GM18858 (cell line): Measurements from ENCODE around the gene PLA2G4D.
"Not testable (repeated sequence)": the region's sequence is repeated elsewhere in the genome, so short reads cannot be mapped to it uniquely, and the experiment has no call there.

ENCODE experiments used
- ATAC-seq: cut with Tn5 transposase; IDR thresholded peaks from one replicate; pipeline ENCODE4 v1.9.1; 2021; ENCODE audit not compliant: unreplicated experiment

The PLA2G4D gene

DNA sequence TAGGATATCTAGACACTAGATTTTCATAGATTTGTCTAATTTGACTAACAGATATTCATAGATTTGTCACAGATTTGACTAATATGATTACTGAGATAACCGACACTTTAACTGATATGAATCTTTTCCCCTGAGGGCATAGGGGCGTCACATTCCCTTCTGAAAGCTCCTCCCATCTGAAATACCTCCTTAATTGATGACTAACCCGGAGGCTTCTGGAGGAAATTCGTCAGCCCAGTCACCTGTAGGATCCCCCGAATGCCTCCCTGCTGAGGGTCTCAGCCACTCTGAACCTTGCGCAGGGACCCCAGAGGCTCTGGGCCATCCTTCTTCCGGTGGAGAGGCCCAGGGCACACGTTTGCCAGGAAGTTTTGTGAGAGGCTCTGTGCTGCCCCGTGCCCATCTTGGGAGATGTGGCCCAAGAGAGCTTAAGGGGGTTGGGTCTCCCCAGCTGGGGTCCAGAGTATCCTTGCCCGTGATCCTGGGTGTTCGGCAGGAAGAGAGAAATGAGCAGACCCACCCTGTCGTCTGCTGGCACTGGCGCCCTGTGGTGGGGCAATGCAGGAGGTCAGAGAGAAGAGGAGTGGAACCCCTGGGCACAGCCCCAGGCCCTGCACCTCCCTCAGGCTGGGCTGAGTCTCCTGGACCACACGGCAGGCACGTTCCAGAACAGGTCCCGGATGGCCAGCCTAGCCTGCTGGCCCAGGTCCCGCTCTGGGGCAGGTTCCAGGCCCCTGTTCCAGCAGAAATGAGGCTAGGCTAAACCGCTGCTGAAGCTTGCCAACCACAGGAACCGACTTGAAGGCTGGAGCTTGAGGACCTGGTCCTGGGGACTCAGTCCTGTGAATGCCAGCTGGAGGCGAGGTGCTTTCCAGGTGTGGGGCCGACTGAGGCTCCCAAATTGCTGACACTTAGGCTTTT is 1.7 kb downstream of the PLA2G4D start:
- ATAC-seq = no peak

DNA sequence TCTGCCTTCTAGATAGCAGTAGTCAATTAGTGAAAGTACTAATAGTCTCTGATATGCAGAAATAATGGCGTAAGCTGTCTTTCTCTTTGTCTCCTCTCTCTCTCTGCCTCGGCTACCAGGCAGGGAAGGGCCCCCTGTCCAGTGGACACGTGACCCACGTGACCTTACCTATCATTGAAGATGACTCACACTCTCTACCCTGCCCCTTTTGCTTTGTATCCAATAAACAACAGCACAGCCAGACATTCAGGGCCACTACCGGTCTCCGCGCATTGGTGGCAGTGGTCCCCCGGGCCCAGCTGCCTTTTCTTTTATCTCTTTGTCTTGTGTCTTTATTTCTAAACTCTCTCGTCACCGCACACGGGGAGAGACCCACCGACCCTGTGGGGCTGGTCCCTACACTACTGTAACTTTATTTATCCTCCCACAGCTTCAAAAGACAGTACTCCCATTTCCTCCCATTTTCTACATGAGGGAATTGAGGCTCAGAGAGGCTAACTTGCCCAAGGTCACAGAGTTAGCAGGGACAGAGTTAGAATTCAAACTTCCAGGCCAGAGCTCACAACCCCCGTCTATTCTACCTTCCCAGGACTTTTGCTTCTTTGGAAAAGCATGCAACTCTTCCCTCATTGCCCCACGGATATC is 2.5 kb downstream of the PLA2G4D start:
- ATAC-seq = not testable (repeated sequence)

DNA sequence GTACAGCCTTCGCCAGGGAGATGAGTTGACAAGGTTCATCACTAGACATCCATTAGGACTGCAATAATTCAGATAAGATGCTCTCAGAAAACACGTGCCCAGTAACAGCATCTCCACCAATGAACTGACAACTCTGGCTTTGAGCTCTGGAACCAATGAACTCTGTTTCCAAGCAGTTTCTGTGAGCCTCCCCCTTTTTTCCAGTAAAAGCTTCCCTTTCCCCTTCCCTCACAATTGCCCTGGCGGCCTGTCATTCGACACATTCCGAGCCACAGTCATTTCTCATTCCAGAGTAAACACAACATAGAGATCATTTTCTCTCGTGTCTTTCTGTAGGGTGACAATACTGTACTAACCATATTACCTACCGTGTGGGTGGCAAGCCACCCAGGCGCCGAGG is 3.6 kb downstream of the PLA2G4D start:
- no peak for ATAC-seq

DNA sequence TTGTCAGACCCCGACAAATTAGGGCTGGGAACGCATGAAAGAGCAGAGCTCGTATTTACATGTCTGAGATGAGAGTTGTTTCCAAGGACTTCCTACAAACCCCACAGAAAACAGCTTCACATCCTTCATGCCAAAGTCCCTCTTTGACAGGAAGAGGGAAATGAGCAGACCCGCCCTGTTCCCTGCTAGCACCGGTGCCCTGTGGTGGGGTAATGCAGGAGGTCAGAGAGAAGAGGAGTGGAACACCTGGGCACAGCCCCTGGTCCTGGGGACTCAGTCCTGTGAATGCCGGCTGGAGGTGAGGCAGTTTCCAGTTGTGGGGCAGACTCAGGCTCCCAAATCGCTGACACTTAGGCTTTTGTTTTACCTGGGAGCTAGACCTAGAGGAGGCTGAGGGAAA is 4.0 kb downstream of the PLA2G4D start:
- no peak for ATAC-seq

DNA sequence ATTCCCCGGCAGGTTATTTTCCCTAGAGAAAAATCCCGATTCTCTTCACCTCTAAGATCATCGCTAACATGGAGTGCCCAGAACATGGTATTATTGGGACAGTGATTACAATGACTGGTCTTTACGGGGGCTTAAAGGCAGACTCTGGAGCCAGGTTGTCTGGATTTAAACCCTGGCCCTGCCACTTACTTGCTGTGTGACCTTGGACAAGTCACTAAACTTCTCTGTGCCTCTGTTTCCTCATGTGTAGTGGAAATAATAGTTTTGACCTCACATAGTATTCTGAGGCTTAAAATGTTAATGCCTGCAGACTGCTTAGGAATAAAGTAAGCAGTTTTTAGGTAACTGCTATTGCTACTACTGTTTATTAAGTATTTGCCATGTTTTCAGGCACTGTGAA is 4.4 kb downstream of the PLA2G4D start:
- ATAC-seq = no peak

DNA sequence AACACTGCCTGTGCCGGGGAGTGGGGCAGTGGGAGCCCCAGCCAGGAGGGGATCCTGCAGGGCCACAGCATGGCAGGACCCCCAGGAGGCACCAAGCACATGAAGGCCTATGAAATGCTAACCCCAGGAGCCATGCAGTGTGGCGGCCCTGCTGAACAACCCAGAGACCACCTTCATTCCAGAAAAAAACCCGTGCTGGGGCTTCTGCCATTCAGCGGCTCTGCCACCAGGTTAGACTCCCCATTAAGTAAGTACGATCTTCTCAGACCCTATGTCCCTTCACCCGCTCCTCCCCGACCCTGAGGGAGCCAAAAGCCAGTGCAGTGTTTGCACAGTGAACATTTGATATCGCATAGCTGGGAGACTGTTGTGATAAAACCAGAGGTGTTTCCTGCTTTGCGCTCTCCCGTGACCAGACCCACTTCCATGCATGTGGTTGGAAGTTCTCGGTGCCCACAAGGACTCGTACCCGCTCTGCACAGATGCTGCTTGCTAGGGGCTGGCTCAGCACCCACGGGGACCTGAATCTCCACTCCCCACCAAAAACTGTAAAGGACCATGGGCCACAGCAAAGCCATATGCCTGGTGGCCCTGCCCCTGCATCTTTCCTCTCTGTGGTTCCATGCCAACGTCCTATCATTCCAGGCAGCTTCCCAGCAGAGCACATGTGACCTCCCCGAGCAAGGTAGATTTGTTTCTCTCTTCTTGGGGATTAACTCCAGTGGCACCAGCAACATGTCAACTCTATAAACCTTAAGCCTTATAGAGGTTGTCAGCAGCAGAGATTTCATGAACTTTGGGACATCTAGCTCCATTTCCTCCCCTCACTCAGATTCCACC is 5.3 kb downstream of the PLA2G4D start:
- ATAC-seq = no peak

DNA sequence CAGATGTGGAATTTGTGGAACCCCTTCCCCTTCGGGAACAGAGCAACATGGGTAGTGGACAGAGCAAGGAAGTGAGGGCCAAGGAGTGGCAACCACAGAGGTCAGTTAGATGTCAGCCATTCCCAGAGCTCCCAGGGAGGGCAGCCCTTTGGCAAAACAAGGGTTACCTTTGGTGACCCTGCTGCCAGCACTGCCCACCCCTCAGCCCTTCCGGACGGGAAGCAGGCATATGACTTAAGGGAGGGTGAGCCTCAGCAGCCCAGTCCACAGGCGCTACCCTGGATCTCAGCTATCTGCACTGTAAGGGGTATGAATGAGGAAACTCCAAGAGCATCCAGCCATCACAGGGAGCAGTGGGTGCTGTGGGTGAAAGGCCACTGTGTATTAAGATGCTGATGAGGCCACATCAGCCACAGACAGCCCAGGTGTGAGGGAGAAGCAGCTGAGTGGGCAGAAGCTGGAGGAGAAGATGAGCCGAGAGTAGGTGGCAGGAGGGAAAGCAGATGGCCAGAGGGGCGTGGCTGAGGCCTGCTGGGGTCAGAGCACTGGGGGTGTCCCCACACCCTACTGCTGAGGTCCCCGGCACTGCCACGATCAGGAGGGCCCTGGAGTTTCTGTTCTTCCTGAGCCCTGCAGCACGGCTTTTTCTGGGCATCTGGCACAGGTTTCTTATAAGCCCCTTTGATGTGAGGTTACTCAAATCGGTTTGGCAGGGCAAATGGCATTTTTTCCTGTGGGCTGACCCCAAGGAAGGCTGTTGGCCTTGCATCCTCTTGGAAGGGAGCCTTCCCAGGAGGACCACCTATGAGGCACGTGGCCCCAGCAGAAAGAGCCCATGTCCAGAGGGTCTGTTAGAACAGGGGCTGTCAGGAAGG is 6.2 kb downstream of the PLA2G4D start:
- no peak for ATAC-seq

DNA sequence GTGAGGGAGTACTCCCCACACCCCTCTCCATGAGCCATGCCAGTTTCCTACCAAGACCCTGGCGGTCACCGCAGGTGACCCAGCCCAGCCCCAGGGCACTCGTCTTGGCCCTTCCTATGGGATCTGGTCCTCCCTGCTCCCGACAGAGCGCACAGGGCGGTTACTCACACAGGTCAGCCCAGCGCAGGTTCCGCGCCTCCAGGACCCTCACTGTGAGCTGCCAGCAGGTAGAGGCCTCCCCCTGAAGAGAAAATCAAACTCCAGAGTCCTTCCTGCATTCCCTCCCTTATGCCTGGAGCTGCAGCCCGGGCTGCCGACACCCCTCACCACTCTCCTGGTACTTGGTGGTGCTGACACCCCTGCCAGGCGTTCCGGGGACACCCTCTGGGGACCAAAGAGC is 6.9 kb downstream of the PLA2G4D start:
- no peak for ATAC-seq

DNA sequence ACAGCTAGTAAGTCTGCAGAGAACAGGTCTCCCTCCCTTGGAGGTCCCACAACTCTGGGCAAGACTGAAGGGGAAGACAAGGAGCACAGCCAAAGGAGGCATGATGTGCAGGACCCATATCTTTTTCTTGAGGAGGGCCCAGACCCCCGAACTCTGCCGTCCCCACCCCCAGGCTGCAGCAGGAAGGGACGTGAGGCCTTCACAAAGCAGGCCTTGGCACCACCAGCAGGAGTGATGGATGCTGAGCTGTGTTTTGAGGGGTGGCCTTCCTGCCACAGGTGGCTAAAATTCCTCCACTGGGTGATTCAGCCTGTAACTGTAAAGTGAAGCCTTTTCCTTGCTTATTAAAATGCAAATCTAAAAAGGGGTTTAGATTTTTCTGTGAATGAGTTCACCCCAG is 8.6 kb downstream of the PLA2G4D start:
- ATAC-seq = no peak

DNA sequence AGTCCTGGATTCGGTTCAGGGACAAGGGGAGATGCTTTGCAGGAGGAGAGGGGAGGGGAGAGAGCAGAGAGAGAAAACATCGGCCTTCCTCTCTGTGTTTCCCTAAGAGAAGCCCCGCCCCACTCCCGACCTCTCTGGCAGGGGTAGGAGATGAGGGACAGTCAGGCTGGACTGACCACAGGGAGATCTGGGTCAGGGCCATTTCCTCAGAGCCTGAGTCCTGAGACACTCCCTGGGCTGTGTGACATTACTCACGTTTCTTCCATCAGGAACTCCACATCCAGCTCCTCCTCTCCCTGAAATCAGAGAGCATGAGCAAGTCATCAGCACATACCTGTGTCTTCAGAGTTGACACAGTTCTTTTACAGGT is 9.1 kb downstream of the PLA2G4D start:
- no peak for ATAC-seq

DNA sequence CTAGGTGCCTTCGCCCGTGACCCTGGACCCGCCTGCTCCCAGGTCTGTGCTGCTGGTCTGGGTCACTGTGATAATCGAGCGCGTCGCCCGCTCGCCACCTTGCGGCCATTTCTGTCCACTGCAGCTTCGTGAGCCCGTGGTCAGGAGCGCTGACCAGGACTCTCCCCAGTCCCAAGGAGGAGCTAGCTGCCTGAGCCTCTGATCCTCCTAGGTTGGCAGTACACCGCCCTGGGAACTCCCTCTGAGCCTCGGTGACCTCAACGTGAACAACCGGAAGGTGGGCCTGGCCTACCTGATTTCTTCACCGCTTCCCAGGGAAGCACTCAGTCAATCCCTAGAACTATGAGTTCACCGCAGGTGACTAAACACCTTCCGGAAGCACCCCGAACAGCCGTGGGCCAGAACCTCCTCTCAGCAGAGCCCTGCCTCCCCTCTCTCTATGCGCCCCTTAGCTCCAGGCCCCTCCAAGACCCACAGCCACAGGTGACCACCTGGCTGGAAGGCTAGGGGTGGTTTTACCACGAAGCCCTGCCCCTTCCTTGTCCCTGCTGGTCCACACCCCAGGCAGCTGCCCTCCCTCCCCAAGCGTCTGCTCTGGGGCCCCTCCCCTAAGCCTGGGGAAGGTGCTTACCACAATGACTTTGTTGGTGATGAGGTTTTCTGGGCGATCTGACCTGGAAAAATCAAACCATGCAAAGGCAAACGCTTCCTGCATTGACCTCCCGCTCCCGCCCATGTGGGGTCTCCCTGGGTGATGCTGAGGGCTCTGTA is 9.7 kb downstream of the PLA2G4D start:
- no peak for ATAC-seq

DNA sequence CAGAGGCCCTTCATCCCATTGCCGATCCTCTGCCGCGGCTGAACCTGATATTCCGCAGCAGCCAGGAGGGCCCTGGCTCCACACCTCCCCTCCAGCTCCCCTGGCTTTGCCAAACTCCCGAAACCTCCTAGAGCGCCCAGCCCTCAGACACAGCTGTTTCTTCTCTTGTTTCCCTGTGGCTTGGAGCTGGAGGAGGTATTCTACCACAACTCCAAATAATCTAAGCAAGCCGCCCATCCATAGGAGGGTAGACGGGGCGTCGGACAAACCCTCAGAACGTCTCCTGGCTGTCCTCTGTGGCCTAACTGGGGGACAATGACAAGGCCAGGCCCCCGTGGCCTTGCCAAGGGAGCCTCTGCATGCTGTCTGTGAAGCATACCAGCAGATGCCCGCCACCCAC is 10.4 kb downstream of the PLA2G4D start:
- no peak for ATAC-seq

DNA sequence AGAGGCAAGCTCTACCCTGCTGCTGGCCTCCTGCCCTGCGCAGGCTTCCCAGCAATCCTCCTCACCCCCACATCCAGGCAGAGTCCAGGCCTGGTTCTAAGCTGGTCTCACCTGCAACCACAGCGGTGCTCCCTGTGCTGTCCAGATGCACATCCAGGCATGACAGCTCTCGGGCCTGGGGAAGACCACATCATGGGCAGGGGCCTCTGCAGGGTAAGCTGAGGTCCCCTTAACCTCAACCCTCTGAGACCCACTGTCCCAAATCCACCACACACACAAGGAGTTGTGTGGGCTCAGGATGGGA is 10.8 kb downstream of the PLA2G4D start:
- ATAC-seq = no peak

DNA sequence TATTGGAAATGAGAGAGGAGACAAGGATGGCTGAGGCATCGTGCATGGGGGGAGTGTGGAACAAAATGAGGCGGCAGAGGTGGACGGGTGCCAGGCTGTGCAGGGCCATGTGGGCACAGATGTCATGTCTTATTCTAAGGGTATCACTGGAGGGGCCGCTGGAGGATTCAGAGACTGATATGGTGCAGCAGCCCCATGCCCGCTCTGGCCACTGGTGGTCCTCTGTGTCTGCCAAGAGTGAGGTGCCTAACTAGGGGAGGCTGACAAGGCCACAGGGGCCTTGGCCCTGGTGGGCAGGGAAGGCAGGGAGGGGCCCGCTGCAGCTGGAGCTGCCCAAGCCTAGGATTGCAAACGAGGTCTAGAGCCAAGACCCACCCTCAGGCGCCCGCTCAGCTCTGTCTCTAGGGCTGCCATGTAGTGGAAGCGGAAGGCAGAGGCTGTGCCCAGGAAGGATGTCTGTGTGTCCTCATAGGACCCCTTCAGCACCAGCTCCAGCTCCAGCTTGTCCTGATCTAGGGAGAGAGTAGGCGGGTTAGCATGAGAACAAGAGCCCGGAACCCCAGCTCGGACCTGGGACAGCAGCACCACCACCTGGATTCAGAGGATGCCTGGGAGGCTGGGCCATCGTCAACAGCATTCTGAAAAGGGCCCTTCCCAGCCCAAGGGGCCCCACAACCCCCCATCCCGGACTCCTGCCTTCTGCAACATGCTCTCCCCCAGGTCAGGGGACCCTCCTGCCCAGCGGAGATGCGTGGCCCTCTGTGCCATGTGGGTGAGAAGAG is 11.3 kb downstream of the PLA2G4D start:
- no peak for ATAC-seq

DNA sequence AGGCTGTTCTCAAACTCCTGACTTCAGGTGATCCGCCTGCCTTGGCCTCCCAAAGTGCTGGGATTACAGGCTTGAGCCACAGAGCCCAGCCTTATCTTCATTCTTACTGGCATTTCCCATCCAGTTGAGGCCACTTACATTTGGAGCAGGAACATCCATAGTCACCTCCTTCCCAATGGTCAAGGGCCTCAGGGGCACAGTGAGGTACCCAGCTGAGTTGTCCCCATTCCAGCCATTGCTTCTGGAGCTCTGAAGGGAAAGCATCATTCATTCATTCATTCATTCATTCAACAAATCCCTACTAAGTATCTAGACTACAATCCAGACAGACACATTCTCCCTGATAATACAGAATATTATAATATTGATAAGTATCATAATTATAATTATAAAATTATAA is 12.2 kb downstream of the PLA2G4D start:
- ATAC-seq = no peak

DNA sequence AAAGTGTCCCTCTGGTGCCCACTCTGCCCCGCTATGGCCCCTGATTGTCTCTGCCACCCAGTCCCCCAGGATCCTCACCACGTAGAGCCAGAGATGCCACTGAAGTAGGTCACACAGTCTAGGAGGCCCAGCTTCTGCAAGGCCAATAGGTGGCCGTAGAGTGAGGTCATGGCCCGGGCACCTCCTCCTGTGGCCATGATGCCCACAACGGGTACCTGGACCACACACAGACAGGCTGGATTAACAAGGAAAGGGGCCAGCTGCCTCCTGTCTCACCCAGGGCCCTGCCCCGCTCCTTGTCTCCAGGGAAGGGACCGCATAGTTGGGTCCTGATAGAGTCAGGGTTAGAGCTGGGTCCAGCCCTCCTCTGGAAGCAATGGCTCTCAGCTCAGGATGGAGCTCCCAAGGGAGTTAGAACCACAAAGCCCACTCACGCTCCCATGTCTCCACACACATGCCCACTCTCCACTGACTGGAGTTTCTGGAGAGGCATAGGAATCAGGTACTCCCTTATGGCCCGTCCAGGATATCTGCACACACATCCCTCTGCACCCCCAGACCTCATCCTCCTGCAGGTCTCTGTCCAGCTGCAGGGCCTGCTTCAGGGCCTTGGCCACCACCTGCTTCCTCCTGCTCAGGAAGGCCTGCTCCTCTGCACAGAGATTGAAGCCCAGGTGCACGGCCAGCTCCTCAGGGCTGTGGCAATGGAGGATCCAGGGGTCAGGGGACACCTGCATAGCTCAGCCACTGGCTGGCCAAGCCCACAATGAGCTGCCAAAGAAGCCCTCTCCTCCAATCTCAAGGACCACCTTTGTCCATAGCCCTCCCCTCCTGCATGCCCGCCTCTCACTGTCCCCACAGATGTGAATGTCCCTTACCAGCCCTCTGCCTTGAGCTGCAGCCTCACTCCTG is 13.2 kb downstream of the PLA2G4D start:
- ATAC-seq = no peak

DNA sequence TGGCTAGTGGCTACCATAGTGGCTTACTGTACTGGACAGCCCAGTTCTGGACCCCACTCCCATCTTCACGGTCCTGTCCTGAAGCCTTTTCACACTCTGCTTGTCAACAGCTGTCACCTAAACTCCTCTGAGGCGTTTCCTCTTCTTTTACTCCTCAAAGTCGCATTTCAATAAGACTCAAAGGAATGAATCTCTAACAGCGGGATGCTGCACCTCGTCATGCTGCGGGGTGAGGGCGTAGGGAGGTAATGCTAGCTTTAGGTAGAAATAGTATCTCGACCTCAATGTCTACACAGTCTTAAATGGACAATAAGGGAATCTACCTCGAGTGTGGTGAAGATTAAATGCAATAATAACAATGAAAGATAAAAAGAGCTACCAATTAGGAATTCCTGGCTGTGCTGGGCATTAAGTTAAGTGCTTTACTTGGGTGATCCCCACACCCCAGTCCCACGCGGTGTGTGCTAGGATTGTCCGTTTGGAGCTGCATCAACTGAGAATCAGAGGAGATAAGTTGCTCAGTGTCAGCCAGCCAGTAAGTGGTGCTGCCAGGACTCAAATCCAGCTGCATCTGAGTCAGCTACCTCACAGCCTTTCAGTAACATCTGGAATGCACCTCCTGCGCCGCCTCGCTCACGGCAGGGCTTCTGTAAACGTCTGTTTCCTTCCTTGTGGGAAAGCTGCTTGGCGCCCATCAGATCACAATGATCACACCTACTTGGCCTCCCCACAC is 14.0 kb downstream of the PLA2G4D start:
- no peak for ATAC-seq
